PC-3 (cell line): ENCODE measurements around the gene RING1. TPM values are rescaled to one million over a fixed set of nuclear protein-coding genes. Genes with fewer than 3 reads are reported as not detected.

Source experiments
- ATAC-seq: fragments of 200-7000 bp; cut with Tn5 transposase; 2 replicates; pipeline ENCODE4 v1.9.1; 2020; ENCODE audit warnings: mild to moderate bottlenecking, moderate library complexity
- BruUV-seq: library from RNA; stranded (reverse); fragments of 400-500 nt; replicated peaks from 2 replicates; lab custom pipeline; 2021; lab: Mats Ljungman, UMichigan
- CTCF ChIA-PET: fragments of 300-600 bp; sonication (Branson Sonifier 250); formaldehyde crosslinking; loops from one replicate; lab custom pipeline; 2022; ENCODE audit warnings: antibody characterized with exemption; lab: Charles Lee
- POLR2A ChIA-PET: fragments of 300-600 bp; sonication (Branson Sonifier 250); formaldehyde crosslinking; loops from one replicate; lab custom pipeline; 2022; ENCODE audit warnings: antibody characterized with exemption; ENCODE audit not compliant: unreplicated experiment; lab: Charles Lee
- DNase-seq: peaks from one replicate; pipeline ENCODE4 v3.0.0-alpha.2; 2015
- H2AFZ ChIP-seq: fragments of 300-600 bp; sonication (generic); 2 replicates; pipeline ENCODE4 v1.6.0; 2016; ENCODE audit warnings: antibody characterized with exemption, low read length
- H3F3A ChIP-seq: fragments of 300-600 bp; sonication (generic); one replicate; pipeline ENCODE4 v1.6.0; 2017; ENCODE audit warnings: antibody characterized with exemption, low read length, control low read depth, mild to moderate bottlenecking; ENCODE audit not compliant: unreplicated experiment
- H3K27ac ChIP-seq: fragments of 300-600 bp; sonication (generic); 2 replicates; pipeline ENCODE4 v1.5.1; 2016; ENCODE audit warnings: mild to moderate bottlenecking, low read length
- H3K27me3 ChIP-seq: fragments of 300-600 bp; sonication (generic); 2 replicates; pipeline ENCODE4 v1.6.1; 2016; ENCODE audit warnings: low read length, mixed read lengths
- H3K36me3 ChIP-seq: fragments of 300-600 bp; sonication (generic); 2 replicates; pipeline ENCODE4 v1.6.1; 2016; ENCODE audit warnings: low read depth, mixed run types, low read length, mixed read lengths
- H3K4me1 ChIP-seq: fragments of 300-600 bp; sonication (generic); 2 replicates; pipeline ENCODE4 v1.5.1; 2016; ENCODE audit warnings: low read length; ENCODE audit not compliant: insufficient read depth
- H3K4me2 ChIP-seq: fragments of 300-600 bp; sonication (generic); 2 replicates; pipeline ENCODE4 v1.6.0; 2016; ENCODE audit warnings: low read length
- H3K4me3 ChIP-seq: fragments of 300-600 bp; sonication (generic); 2 replicates; pipeline ENCODE4 v1.5.1; 2016; ENCODE audit warnings: mild to moderate bottlenecking, low read length, mixed read lengths
- H3K79me2 ChIP-seq: fragments of 300-600 bp; sonication (generic); 2 replicates; pipeline ENCODE4 v1.6.1; 2017; ENCODE audit warnings: low read length, mixed read lengths
- H3K9ac ChIP-seq: fragments of 300-600 bp; sonication (generic); 2 replicates; pipeline ENCODE4 v1.6.0; 2016; ENCODE audit warnings: mild to moderate bottlenecking, low read length
- H3K9me2 ChIP-seq: fragments of 300-600 bp; sonication (generic); replicated peaks from 2 replicates; pipeline ENCODE4 v1.6.1; 2016; ENCODE audit warnings: mixed run types, low read length, mixed read lengths
- H3K9me3 ChIP-seq: fragments of 300-600 bp; sonication (generic); 2 replicates; pipeline ENCODE4 v1.6.1; 2016; ENCODE audit warnings: low read length, mixed read lengths
- H4K20me1 ChIP-seq: fragments of 300-600 bp; sonication (generic); 2 replicates; pipeline ENCODE4 v1.6.1; 2016; ENCODE audit warnings: low read length, mixed read lengths
- EZH2 ChIP-seq: fragments of 300-600 bp; sonication (generic); IDR thresholded peaks from one replicate; pipeline ENCODE4 v1.6.1; 2017; ENCODE audit warnings: antibody characterized with exemption, mild to moderate bottlenecking, low read length; ENCODE audit not compliant: unreplicated experiment
- EZH2phosphoT487 ChIP-seq: fragments of 300-600 bp; sonication (generic); IDR thresholded peaks from 2 replicates; pipeline ENCODE4 v1.6.1; 2018; ENCODE audit warnings: mild to moderate bottlenecking, antibody characterized with exemption, low read length, borderline replicate concordance
- intact Hi-C: fragments of 100-400 bp; cut with micrococcal nuclease; formaldehyde crosslinking; loops from 2 replicates; pipeline ENCODE4 v1.9.0; 2023
- total RNA-seq: library from RNA; depleted of rRNA; stranded (reverse); fragments of >200 nt; gene quantifications from 2 replicates; pipeline ENCODE4 v1.2.3, GENCODE V29; 2014
- TF ChIP-seq, protein P1 (sequence below): fragments of 300-600 bp; sonication (generic); conservative IDR thresholded peaks from 2 replicates; pipeline ENCODE4 v1.5.1; 2017; ENCODE audit warnings: antibody characterized with exemption, low read depth, mild to moderate bottlenecking, low read length

Gene RING1
- total RNA-seq, 1 experiment from 2014 or later, result 23.3 TPM

DNA sequence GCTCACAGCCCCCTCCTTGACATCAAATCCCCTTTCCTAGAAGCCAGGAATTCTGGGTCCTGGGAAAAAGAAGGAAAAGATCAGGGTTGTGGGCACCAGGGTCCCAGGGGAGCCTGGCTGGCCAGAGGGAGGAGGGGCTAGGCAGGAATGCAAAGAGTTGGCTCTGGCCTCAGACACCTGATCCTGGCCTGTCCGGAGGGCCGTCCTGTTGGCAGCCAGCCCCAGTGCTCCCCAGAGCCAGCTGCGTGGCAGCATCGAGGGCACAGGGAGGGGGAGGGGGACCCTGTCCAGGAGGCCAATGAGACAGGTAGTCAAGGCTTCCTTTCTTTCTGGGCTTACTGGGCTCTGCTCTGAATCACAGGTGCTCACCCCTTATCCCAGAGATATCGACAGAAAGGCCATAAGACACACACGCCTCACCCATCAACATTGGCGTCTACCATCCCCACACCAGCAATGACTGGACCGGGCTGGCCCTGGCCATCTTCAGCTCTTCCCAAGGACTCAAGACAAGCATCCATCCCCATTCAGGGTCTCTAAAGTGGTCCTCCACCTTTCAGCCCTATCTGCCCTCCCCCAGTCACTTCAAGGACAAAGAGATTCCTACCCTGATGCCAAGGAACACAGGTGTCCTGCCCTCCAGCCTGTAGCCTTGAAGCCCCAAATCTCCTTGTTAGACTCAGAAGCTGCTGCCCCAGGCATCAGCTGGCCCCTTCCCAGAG, 16.8 kb upstream of the RING1 start:
- no peak overlapping the region for H2AFZ ChIP-seq
- no peaks in the 10 kb centered on the region for H3K9me2 ChIP-seq
- H4K20me1 ChIP-seq, result no peaks in the 10 kb centered on the region
- CTCF ChIA-PET, result no interaction called here
- DNase-seq, result no peak
- H3K4me2 ChIP-seq, result no peak overlapping the region
- intact Hi-C loops, result no loop called here
- no peaks in the 10 kb centered on the region for H3K9me3 ChIP-seq
- TF ChIP-seq EZH2 (no peak), EZH2phosphoT487 (no peak)
- TF ChIP-seq, protein P1, sequence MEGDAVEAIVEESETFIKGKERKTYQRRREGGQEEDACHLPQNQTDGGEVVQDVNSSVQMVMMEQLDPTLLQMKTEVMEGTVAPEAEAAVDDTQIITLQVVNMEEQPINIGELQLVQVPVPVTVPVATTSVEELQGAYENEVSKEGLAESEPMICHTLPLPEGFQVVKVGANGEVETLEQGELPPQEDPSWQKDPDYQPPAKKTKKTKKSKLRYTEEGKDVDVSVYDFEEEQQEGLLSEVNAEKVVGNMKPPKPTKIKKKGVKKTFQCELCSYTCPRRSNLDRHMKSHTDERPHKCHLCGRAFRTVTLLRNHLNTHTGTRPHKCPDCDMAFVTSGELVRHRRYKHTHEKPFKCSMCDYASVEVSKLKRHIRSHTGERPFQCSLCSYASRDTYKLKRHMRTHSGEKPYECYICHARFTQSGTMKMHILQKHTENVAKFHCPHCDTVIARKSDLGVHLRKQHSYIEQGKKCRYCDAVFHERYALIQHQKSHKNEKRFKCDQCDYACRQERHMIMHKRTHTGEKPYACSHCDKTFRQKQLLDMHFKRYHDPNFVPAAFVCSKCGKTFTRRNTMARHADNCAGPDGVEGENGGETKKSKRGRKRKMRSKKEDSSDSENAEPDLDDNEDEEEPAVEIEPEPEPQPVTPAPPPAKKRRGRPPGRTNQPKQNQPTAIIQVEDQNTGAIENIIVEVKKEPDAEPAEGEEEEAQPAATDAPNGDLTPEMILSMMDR, result no peak
- H3K9ac ChIP-seq, result no peak overlapping the region
- ATAC-seq, result no peak
- no peaks in the 10 kb centered on the region for H3K27me3 ChIP-seq
- no peak overlapping the region for H3K27ac ChIP-seq
- H3K79me2 ChIP-seq, result no peaks in the 10 kb centered on the region
- no peak overlapping the region for H3K4me3 ChIP-seq
- no peaks in the 10 kb centered on the region for H3F3A ChIP-seq
- BruUV-seq, result no TSS peak
- no peaks in the 10 kb centered on the region for H3K4me1 ChIP-seq
- POLR2A ChIA-PET, result no interaction called here
- H3K36me3 ChIP-seq, result peaks cover 21% of the 10 kb centered on the region

DNA sequence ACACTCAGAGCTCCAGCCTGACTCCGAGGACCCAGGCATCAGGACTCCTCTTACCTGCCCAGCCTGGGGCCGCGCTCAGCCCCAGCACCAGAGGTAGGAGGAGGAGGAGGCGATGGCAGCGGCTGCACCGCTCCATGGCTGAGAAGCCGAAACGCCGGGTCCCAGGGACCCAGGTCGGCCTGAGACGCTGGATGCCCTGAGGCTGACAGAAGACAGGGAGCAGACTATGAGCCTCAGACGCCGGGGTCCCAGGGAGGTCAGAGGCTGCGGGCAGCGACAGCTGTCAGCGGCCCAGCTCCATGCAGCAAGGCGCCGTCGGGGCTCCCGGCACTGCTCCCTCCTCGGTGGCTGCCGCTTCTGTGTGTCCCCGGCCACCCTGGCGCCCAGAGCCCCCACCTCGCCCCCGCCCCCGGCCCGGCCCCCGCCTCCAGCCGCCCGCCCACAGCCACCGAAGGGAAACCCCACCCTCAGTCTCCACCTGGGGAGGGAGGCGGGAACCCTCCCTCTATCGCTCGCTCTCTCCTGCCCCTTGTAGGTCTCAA, 16.1 kb upstream of the RING1 start, which contains the start of gene COL11A2:
Gene COL11A2 (minus strand): TSS at position 363 of the 542 bp plus-strand sequence. CDS start 227 bp downstream, at position 136.
- H3K27me3 ChIP-seq, result no peaks in the 10 kb centered on the region
- H3K9me3 ChIP-seq, result no peaks in the 10 kb centered on the region
- H3K79me2 ChIP-seq, result 0 out of 2 replicates have a peak, but pooled peaks cover 4% of the 10 kb centered on the region
- CTCF ChIA-PET, result no interaction called here
- no peak within 1 kb of the TSS for H2AFZ ChIP-seq
- POLR2A ChIA-PET, result no interaction called here
- TF ChIP-seq EZH2, result no peak
- TF ChIP-seq, protein P1, result no peak
- TF ChIP-seq EZH2phosphoT487, result no peak
- H3K4me2 ChIP-seq, result no peak within 1 kb of the TSS
- no peaks in the 10 kb centered on the region for H4K20me1 ChIP-seq
- BruUV-seq, result no TSS peak
- ATAC-seq (no peak), DNase-seq (no peak)
- H3F3A ChIP-seq, result no peaks in the 10 kb centered on the region
- H3K9ac ChIP-seq, result no peak within 1 kb of the TSS
- H3K4me3 ChIP-seq, result no peak within 1 kb of the TSS
- peaks cover 26% of the 10 kb centered on the region for H3K36me3 ChIP-seq
- intact Hi-C loops, result no loop called here
- no peaks in the 10 kb centered on the region for H3K4me1 ChIP-seq
- no peak within 1 kb of the TSS for H3K27ac ChIP-seq
- no peaks in the 10 kb centered on the region for H3K9me2 ChIP-seq
